Gastrocnemius medialis (tissue), 4 donors: ENCODE results near the gene YPEL2.

Source experiments
- CTCF ChIP-seq, 5 experiments: fragments of 450-650 bp in 3 of 5; fragments of 200-600 bp in 2 of 5; sonication (generic) in 2 of 5; IDR thresholded peaks in 4 of 5; conservative IDR thresholded peaks in 1 of 5; 1 replicate in 4 of 5; 2 replicates in 1 of 5; pipeline ENCODE4 v1.5.1; 2016 to 2019; ENCODE audit warnings: antibody characterized with exemption in 5 of 5, mild to moderate bottlenecking in 3 of 5, moderate library complexity in 3 of 5
- POLR2A ChIP-seq, 2 donors: fragments of 450-650 bp; IDR thresholded peaks; one replicate each; pipeline ENCODE4 v1.6.1; 2017; ENCODE audit warnings: antibody characterized with exemption in 2 of 2, mild to moderate bottlenecking in 2 of 2, moderate library complexity in 2 of 2

GRCh38 chr17:59373882-59374495, 42.5 kb downstream of the YPEL2 start:
- TF ChIP-seq CTCF (IDR thresholded peaks at IDR 0.05 in 4 of 5, conservative IDR thresholded peaks at IDR 0.05 in 1 of 5) (no peak), POLR2A (IDR thresholded peaks at IDR 0.05) (no peak)
